Body of pancreas (tissue), 4 donors: ENCODE results near the gene SMIM15. TPM values are rescaled to one million over a fixed set of nuclear protein-coding genes. Genes with fewer than 3 reads are reported as not detected.
"Not testable (repeated sequence)": the region's sequence is repeated elsewhere in the genome, so short reads cannot be mapped to it uniquely, and the experiment has no call there.

Experiments used
- ATAC-seq: fragments of 150-250 bp; one replicate; pipeline ENCODE4 v1.9.1; 2016
- DNase-seq, 4 donors: peaks; one replicate each; pipeline ENCODE4 v3.0.0-alpha.2; 2019
- H3K27ac ChIP-seq, 4 donors: fragments of 200-600 bp; sonication (generic); 1 replicate in 3 of 4; 2 replicates in 1 of 4; pipeline versions ENCODE4 v1.5.1 to v1.6.1; 2016 to 2019; ENCODE audit warnings: mild to moderate bottlenecking in 1 of 4, mixed read lengths in 1 of 4, moderate library complexity in 1 of 4
- H3K27me3 ChIP-seq, 2 donors: fragments of 200-600 bp; sonication (generic); one replicate each; pipeline ENCODE4 v1.6.0; 2016; ENCODE audit warnings: mild to moderate bottlenecking in 1 of 2
- H3K36me3 ChIP-seq, 2 donors: fragments of 200-600 bp; sonication (generic); replicated peaks in 1 of 2; 2 replicates each; pipeline ENCODE4 v1.5.1; 2016; ENCODE audit warnings: low read depth in 2 of 2; ENCODE audit not compliant: insufficient read depth in 1 of 2
- H3K4me1 ChIP-seq: fragments of 200-600 bp; sonication (generic); one replicate; pipeline ENCODE4 v1.6.0; 2016
- H3K4me3 ChIP-seq, 2 donors: fragments of 200-600 bp; sonication (generic); 1 replicate in 1 of 2; 2 replicates in 1 of 2; pipeline ENCODE4 v1.5.1; 2016 to 2019
- H3K9me3 ChIP-seq, 3 donors: fragments of 200-600 bp; sonication (generic); 1 replicate in 2 of 3; 2 replicates in 1 of 3; pipeline ENCODE4 v1.5.1; 2016
- POLR2A ChIP-seq, 3 donors: fragments of 450-650 bp; IDR thresholded peaks; one replicate each; pipeline ENCODE4 v1.6.1; 2016; ENCODE audit warnings: antibody characterized with exemption in 3 of 3, mild to moderate bottlenecking in 2 of 3
- WGBS, 2 donors: methylation state at CpG; one replicate each; pipeline ENCODE4 v1.1.5; 2017; 5-methylcytosine and 5-hydroxymethylcytosine counted together
- intact Hi-C: fragments of 100-400 bp; cut with DNase I; formaldehyde crosslinking; loops from one replicate; pipeline ENCODE4 v1.15.1; 2023
- total RNA-seq, 2 donors: library from RNA; depleted of rRNA; stranded (reverse); fragments of >200 nt; gene quantifications; one replicate each; pipeline ENCODE4 v1.1.0, GENCODE V29; 2016
- TF ChIP-seq, protein P1 (sequence below), 7 experiments: fragments of 450-650 bp in 4 of 7; fragments of 200-600 bp in 3 of 7; sonication (generic) in 3 of 7; IDR thresholded peaks; one replicate each; pipeline ENCODE4 v1.5.1; 2016 to 2019; ENCODE audit warnings: antibody characterized with exemption in 7 of 7

The SMIM15 gene
- total RNA-seq, 2 donors from 2014 or later: 8.2 to 15.6 TPM

DNA sequence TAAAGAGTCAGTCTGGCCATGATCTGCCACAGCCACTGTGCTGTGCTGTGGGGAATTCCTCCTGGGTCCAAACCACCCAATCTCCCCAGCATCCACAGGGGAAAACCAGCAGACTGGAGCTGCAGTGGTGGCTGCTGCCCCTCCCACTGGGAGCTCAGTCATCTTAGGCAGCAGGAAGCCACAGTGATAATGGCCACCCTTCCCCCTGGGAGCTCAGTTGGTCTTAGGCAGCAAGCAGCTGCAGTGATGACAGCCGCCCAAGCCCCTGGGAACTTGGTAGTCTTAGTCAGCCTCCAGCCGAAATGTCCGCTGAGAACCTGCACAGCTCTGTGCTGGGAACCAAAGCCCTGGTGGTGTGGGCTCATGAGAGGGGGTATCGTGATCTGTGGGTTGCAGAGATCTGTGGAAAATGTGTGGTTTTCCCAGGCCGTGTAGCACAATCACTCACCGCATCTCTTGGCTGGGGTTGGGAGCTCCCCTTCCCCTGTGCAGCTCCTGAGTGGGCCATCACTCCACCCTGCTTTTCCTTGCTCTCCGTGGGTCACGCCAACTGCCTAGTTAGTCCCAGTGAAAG lies 38.4 kb upstream of the SMIM15 start:
- no peak for DNase-seq
- intact Hi-C loops: no loop called here
- no peaks in the 10 kb centered on the region for H3K9me3 ChIP-seq
- no peak overlapping the region for H3K4me3 ChIP-seq
- H3K27me3 ChIP-seq: no peaks in the 10 kb centered on the region
- ATAC-seq: no peak
- H3K36me3 ChIP-seq: no peaks in the 10 kb centered on the region
- H3K4me1 ChIP-seq: no peaks in the 10 kb centered on the region
- 86 to 89% methylated on average over 7 to 8 of the region's 8 CpGs for WGBS, 2 donors
- TF ChIP-seq, protein P1, sequence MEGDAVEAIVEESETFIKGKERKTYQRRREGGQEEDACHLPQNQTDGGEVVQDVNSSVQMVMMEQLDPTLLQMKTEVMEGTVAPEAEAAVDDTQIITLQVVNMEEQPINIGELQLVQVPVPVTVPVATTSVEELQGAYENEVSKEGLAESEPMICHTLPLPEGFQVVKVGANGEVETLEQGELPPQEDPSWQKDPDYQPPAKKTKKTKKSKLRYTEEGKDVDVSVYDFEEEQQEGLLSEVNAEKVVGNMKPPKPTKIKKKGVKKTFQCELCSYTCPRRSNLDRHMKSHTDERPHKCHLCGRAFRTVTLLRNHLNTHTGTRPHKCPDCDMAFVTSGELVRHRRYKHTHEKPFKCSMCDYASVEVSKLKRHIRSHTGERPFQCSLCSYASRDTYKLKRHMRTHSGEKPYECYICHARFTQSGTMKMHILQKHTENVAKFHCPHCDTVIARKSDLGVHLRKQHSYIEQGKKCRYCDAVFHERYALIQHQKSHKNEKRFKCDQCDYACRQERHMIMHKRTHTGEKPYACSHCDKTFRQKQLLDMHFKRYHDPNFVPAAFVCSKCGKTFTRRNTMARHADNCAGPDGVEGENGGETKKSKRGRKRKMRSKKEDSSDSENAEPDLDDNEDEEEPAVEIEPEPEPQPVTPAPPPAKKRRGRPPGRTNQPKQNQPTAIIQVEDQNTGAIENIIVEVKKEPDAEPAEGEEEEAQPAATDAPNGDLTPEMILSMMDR (IDR thresholded peaks at IDR 0.05): no peak
- TF ChIP-seq POLR2A (IDR thresholded peaks at IDR 0.05): no peak
- H3K27ac ChIP-seq: no peak overlapping the region

DNA sequence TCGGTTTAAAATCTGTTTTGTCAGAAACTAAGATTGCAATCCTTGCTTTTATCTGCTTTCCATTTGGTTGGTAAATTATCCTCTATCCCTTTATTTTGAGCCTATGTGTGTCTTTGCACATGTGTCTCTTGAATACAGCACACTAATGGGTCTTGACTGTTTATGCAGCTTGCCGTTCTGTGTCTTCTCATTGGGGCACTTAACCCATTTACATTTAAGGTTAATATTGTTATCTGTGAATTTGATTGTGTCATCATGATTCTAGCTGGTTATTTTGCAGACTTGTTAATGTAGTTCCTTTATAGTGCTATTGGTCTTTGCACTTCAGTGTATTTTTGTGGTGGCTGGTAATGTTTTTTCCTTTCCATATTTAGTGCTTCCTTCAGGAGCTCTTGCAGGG lies 36.3 kb upstream of the SMIM15 start:
- no peaks in the 10 kb centered on the region for H3K27me3 ChIP-seq
- DNase-seq (no peak), ATAC-seq (no peak)
- no peak overlapping the region for H3K27ac ChIP-seq
- H3K9me3 ChIP-seq: no peaks in the 10 kb centered on the region
- TF ChIP-seq, protein P1 (IDR thresholded peaks at IDR 0.05): no peak
- no peak for TF ChIP-seq POLR2A (IDR thresholded peaks at IDR 0.05)
- H3K4me3 ChIP-seq: no peak overlapping the region
- H3K4me1 ChIP-seq: no peaks in the 10 kb centered on the region
- WGBS, 2 donors: 89 to 98% methylated on average over 2 of the region's 2 CpGs
- H3K36me3 ChIP-seq: no peaks in the 10 kb centered on the region
- intact Hi-C loops: no loop called here

DNA sequence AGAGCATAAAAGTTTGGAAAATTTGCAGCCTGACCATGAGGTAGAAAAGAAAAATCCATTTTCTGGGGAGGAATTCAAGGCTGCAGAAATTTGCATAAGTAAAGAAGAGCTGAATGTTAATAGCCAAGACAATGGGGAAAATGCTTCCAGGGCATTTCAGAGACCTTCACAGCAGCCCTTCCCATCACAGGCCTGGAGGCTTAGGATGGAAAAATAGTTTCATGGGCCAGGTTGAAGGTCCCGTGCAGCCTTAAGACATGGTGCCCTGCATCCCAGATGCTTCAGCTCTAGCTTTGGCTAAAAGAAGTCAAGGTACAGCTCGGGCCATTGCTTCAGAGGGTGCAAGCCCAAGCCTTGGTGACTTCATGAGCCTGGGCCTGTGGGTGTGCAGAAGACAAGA lies 25.6 kb upstream of the SMIM15 start:
- DNase-seq, H3K27ac ChIP-seq, H3K9me3 ChIP-seq, H3K4me1 ChIP-seq, H3K4me3 ChIP-seq, intact Hi-C loops, ATAC-seq, H3K36me3 ChIP-seq, H3K27me3 ChIP-seq: not testable (repeated sequence)
- WGBS, 2 donors: 79 to 90% methylated on average over 2 of the region's 2 CpGs

DNA sequence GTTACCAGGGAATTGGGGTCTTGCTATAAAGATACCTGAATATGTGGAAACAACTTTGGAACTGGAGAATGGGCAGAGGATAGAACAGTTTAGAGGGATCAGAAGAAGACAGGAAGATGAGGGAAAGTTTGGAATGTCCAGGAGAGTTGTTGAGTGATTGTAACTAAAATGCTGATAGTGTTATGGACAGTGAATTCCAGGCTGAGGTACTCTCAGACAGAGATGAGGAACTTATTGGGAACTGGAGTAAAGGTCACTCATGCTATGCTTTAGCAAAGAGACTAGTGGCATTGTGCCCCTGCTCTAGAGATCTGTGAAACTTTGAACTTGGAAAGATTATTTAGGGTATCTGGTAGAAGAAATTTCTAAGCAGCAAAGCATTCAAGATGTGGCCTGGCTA lies 25.1 kb upstream of the SMIM15 start:
- intact Hi-C loops, H3K27me3 ChIP-seq, H3K27ac ChIP-seq, H3K9me3 ChIP-seq, H3K4me3 ChIP-seq, DNase-seq, H3K4me1 ChIP-seq, H3K36me3 ChIP-seq, ATAC-seq: not testable (repeated sequence)

DNA sequence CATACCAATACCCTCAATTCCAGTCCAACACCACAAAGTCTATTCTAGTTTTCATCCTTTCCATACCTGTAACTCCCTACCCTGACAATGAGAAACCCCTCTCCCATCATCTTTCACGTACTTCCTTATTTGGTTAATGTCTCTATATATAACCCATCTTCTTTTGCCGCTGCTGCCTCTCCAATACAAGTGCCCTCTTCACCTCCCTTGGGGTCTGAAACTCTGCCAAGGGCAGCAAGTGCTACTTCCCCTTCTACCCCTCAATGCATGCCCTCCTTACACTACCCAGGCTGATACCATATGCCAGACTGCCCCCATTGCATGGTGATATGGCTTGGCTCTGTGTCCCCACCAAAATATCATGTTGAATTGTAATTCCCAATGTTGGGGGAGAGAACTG lies 24.4 kb upstream of the SMIM15 start:
- H3K27me3 ChIP-seq: no peaks in the 10 kb centered on the region
- TF ChIP-seq, protein P1 (IDR thresholded peaks at IDR 0.05): no peak
- TF ChIP-seq POLR2A (IDR thresholded peaks at IDR 0.05): no peak
- no peak overlapping the region for H3K27ac ChIP-seq
- H3K9me3 ChIP-seq: no peaks in the 10 kb centered on the region
- peaks cover 6% of the 10 kb centered on the region for H3K4me1 ChIP-seq
- intact Hi-C loops: no loop called here
- H3K4me3 ChIP-seq: no peak overlapping the region
- H3K36me3 ChIP-seq: no peaks in the 10 kb centered on the region
- 83 to 93% methylated on average over 2 of the region's 2 CpGs for WGBS, 2 donors
- ATAC-seq (no peak), DNase-seq (no peak)

DNA sequence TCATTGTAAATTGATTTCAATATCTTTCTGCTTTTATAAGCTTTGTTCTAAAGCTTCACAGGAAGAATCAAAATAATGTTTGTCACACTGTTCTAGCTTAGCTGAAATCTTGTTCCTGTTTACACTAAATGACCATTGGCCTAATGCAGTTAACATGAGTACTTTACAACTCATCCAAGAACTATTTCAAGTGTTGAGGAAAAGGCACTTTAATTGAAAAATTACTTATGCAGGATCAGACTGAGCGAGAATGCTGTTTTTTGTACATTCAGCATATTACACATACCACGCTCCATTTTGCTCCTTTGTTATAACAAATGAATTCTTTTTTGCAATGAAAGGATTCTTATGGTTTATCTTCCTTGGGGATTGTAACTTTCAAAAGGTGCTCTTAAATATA lies 22.4 kb upstream of the SMIM15 start:
- Histone ChIP-seq H3K27ac (no peak overlapping the region), H3K36me3 (no peaks in the 10 kb centered on the region), H3K4me3 (no peak overlapping the region), H3K27me3 (no peaks in the 10 kb centered on the region), H3K4me1 (peaks cover 12% of the 10 kb centered on the region), H3K9me3 (no peaks in the 10 kb centered on the region)
- 89 to 96% methylated on average over 2 of the region's 2 CpGs for WGBS, 2 donors
- intact Hi-C loops: no loop called here
- DNase-seq (no peak), ATAC-seq (no peak)
- TF ChIP-seq POLR2A (IDR thresholded peaks at IDR 0.05): no peak
- TF ChIP-seq, protein P1 (IDR thresholded peaks at IDR 0.05): no peak
